H9 (cell line): ENCODE results near the gene LGMN. TPM values are rescaled to one million over a fixed set of nuclear protein-coding genes. Genes with fewer than 3 reads are reported as not detected.

Experiments
- DNase-seq: peaks from one replicate; pipeline ENCODE4 v3.0.0-alpha.2; 2017
- H2AFZ ChIP-seq: one replicate; pipeline ENCODE4 v1.6.1; 2013; ENCODE audit warnings: mild to moderate bottlenecking, low read length, control low read depth, moderate library complexity
- H2AK5ac ChIP-seq: 2 replicates; pipeline ENCODE4 v1.6.1; 2013; ENCODE audit warnings: low read length, control low read depth, mixed read lengths; ENCODE audit not compliant: insufficient read length
- H2BK120ac ChIP-seq: one replicate; pipeline ENCODE4 v1.6.1; 2013; ENCODE audit warnings: low read depth, mild to moderate bottlenecking, low read length, control low read depth, inconsistent platforms; ENCODE audit not compliant: poor library complexity, severe bottlenecking
- H2BK12ac ChIP-seq: 2 replicates; pipeline ENCODE4 v1.6.1; 2013; ENCODE audit warnings: low read length, control low read depth, mixed read lengths, low read depth; ENCODE audit not compliant: insufficient read length
- H2BK15ac ChIP-seq: 2 replicates; pipeline ENCODE4 v1.6.1; 2013; ENCODE audit warnings: low read depth, low read length, control low read depth
- H2BK20ac ChIP-seq: one replicate; pipeline ENCODE4 v1.6.1; 2013; ENCODE audit warnings: low read depth, mild to moderate bottlenecking, low read length, control low read depth, inconsistent platforms; ENCODE audit not compliant: poor library complexity, severe bottlenecking
- H2BK5ac ChIP-seq: 2 replicates; pipeline ENCODE4 v1.6.1; 2013; ENCODE audit warnings: low read length, control low read depth, mixed read lengths; ENCODE audit not compliant: insufficient read length
- H3K14ac ChIP-seq: 2 replicates; pipeline ENCODE4 v1.6.1; 2013; ENCODE audit warnings: low read length, control low read depth; ENCODE audit not compliant: insufficient read depth
- H3K18ac ChIP-seq: 2 replicates; pipeline ENCODE4 v1.6.1; 2013; ENCODE audit warnings: low read depth, mild to moderate bottlenecking, mixed read lengths, low read length, control low read depth; ENCODE audit not compliant: insufficient read length
- H3K23ac ChIP-seq: 2 replicates; pipeline ENCODE4 v1.6.1; 2013; ENCODE audit warnings: low read length, control low read depth, mixed read lengths, low read depth; ENCODE audit not compliant: insufficient read length
- H3K23me2 ChIP-seq: 2 replicates; pipeline ENCODE4 v1.6.1; 2013; ENCODE audit warnings: low read depth, mild to moderate bottlenecking, mixed read lengths, low read length, control low read depth; ENCODE audit not compliant: insufficient read length, poor library complexity, severe bottlenecking
- H3K27ac ChIP-seq: 2 replicates; pipeline ENCODE4 v1.5.1; 2013; ENCODE audit warnings: low read length, control low read depth, mixed read lengths, low read depth; ENCODE audit not compliant: insufficient read length
- H3K27me3 ChIP-seq: 2 replicates; pipeline ENCODE4 v1.6.1; 2013; ENCODE audit warnings: low read length, control low read depth, inconsistent platforms; ENCODE audit not compliant: insufficient read depth
- H3K4ac ChIP-seq: 2 replicates; pipeline ENCODE4 v1.6.1; 2013; ENCODE audit warnings: low read depth, mild to moderate bottlenecking, control low read depth, inconsistent platforms, low read length, moderate library complexity
- H3K4me1 ChIP-seq: 2 replicates; pipeline ENCODE4 v1.6.1; 2013; ENCODE audit warnings: low read length, control low read depth, inconsistent platforms; ENCODE audit not compliant: insufficient read depth
- H3K4me2 ChIP-seq: 2 replicates; pipeline ENCODE4 v1.6.1; 2013; ENCODE audit warnings: low read length, control low read depth, mixed read lengths; ENCODE audit not compliant: insufficient read length, insufficient read depth
- H3K56ac ChIP-seq: 2 replicates; pipeline ENCODE4 v1.6.1; 2013; ENCODE audit warnings: low read depth, mild to moderate bottlenecking, mixed read lengths, low read length, control low read depth; ENCODE audit not compliant: insufficient read length
- H3K79me1 ChIP-seq: 2 replicates; pipeline ENCODE4 v1.6.1; 2013; ENCODE audit warnings: low read depth, mild to moderate bottlenecking, moderate library complexity, low read length, control low read depth, inconsistent platforms; ENCODE audit not compliant: insufficient read depth, poor library complexity, severe bottlenecking
- H3K79me2 ChIP-seq: 2 replicates; pipeline ENCODE4 v1.6.1; 2013; ENCODE audit warnings: low read length, control low read depth, inconsistent platforms; ENCODE audit not compliant: insufficient read depth
- H3K9ac ChIP-seq: 2 replicates; pipeline ENCODE4 v1.6.1; 2013; ENCODE audit warnings: low read length, control low read depth, mixed read lengths; ENCODE audit not compliant: insufficient read length; ENCODE audit errors: extremely low read depth
- H3K9me3 ChIP-seq: one replicate; pipeline ENCODE4 v1.6.1; 2013; ENCODE audit warnings: low read depth, low read length, inconsistent platforms; ENCODE audit not compliant: control insufficient read depth
- H3T11ph ChIP-seq: one replicate; pipeline ENCODE4 v1.6.1; 2013; ENCODE audit warnings: mild to moderate bottlenecking, low read length, control low read depth, inconsistent platforms
- H4K20me1 ChIP-seq: one replicate; pipeline ENCODE4 v1.6.1; 2013; ENCODE audit not compliant: control insufficient read depth, insufficient read length, insufficient read depth
- H4K5ac ChIP-seq: 2 replicates; pipeline ENCODE4 v1.6.1; 2013; ENCODE audit warnings: low read depth, mild to moderate bottlenecking, mixed read lengths, low read length, control low read depth; ENCODE audit not compliant: insufficient read length
- H4K8ac ChIP-seq: replicated peaks from 2 replicates; pipeline ENCODE4 v1.6.1; 2013; ENCODE audit warnings: low read length, control low read depth, mixed read lengths, low read depth; ENCODE audit not compliant: insufficient read length
- H4K91ac ChIP-seq: 2 replicates; pipeline ENCODE4 v1.6.1; 2013; ENCODE audit warnings: low read depth, mild to moderate bottlenecking, moderate library complexity, mixed read lengths, low read length, control low read depth; ENCODE audit not compliant: insufficient read length
- H3K27ac Mint-ChIP-seq, 3 experiments: 2 replicates in 2 of 3; 3 replicates in 1 of 3; pipeline ENCODE4 v1.8.0; 2020 to 2021; ENCODE audit warnings: mixed read lengths in 3 of 3, mild to moderate bottlenecking in 1 of 3, moderate library complexity in 1 of 3
- H3K27me3 Mint-ChIP-seq: 2 replicates; pipeline ENCODE4 v1.8.0; 2021; ENCODE audit warnings: low read depth, mild to moderate bottlenecking, moderate library complexity, mixed read lengths
- H3K36me3 Mint-ChIP-seq, 3 experiments: 2 replicates in 2 of 3; 3 replicates in 1 of 3; pipeline ENCODE4 v1.8.0; 2020 to 2021; ENCODE audit warnings: low read depth in 3 of 3, mixed read lengths in 3 of 3; ENCODE audit not compliant: insufficient read depth in 1 of 3
- H3K4me1 Mint-ChIP-seq, 2 experiments: 2 replicates each; pipeline ENCODE4 v1.8.0; 2020; ENCODE audit warnings: mixed read lengths in 2 of 2
- H3K4me3 Mint-ChIP-seq, 2 experiments: 2 replicates in 1 of 2; 3 replicates in 1 of 2; pipeline ENCODE4 v1.8.0; 2020 to 2021; ENCODE audit warnings: mild to moderate bottlenecking in 2 of 2, mixed read lengths in 2 of 2, moderate library complexity in 1 of 2
- H3K9me3 Mint-ChIP-seq, 2 experiments: 2 replicates in 1 of 2; 3 replicates in 1 of 2; pipeline ENCODE4 v1.8.0; 2020; ENCODE audit warnings: mild to moderate bottlenecking in 2 of 2, mixed read lengths in 2 of 2, moderate library complexity in 1 of 2
- WGBS: extraction: QIAGEN DNeasy Blood & Tissue Kit; methylation state at CpG from one replicate; pipeline ENCODE4 v1.1.7; 2013; ENCODE audit warnings: missing lambda C conversion rate, low lambda C conversion rate, mixed read lengths; ENCODE audit not compliant: insufficient read length; ENCODE audit errors: extremely low coverage; 5-methylcytosine and 5-hydroxymethylcytosine counted together
- total RNA-seq: library from RNA; stranded (reverse); gene quantifications from 2 replicates; pipeline ENCODE4 v1.2.1, GENCODE V29; 2021
- TF ChIP-seq, protein P1 (sequence below): fragments of 200-600 bp; sonication (generic); conservative IDR thresholded peaks from 3 replicates; pipeline ENCODE4 v1.8.0; 2021; ENCODE audit warnings: antibody characterized with exemption, mild to moderate bottlenecking

LGMN gene
- total RNA-seq, 1 experiment from 2014 or later = 55.3 TPM

- no peak overlapping the region for H3K56ac ChIP-seq
- DNase-seq = no peak
- no peak overlapping the region for H3K27ac ChIP-seq
- no peak overlapping the region for H2BK5ac ChIP-seq
- H2BK120ac ChIP-seq = no peak overlapping the region
- no peak overlapping the region for H4K5ac ChIP-seq
- H3K9me3 ChIP-seq = no peaks in the 10 kb centered on the region
- peaks cover 9% of the 10 kb centered on the region for H3K23me2 ChIP-seq
- Mint-ChIP-seq H3K9me3 (no peaks in the 10 kb centered on the region), H3K36me3 (no peaks in the 10 kb centered on the region), H3K27me3 (peaks cover 13% of the 10 kb centered on the region), H3K4me1 (peaks cover 2 to 3% of the 10 kb centered on the region in 2 experiments; a peak in 2 of 4 replicates), H3K4me3 (no peak overlapping the region), H3K27ac (no peak overlapping the region)
- no peaks in the 10 kb centered on the region for H4K20me1 ChIP-seq
- peaks cover 8% of the 10 kb centered on the region; the same call in 1 of the 2 replicates for H3K27me3 ChIP-seq
- no peak overlapping the region for H2BK12ac ChIP-seq
- no peak overlapping the region for H3K14ac ChIP-seq
- WGBS = no CpG with 5 or more reads among the region's 8 CpGs
- no peak overlapping the region for H2BK15ac ChIP-seq
- H3T11ph ChIP-seq = no peak overlapping the region
- no peak overlapping the region for H3K4me2 ChIP-seq
- no peak overlapping the region for H3K9ac ChIP-seq
- TF ChIP-seq, protein P1, sequence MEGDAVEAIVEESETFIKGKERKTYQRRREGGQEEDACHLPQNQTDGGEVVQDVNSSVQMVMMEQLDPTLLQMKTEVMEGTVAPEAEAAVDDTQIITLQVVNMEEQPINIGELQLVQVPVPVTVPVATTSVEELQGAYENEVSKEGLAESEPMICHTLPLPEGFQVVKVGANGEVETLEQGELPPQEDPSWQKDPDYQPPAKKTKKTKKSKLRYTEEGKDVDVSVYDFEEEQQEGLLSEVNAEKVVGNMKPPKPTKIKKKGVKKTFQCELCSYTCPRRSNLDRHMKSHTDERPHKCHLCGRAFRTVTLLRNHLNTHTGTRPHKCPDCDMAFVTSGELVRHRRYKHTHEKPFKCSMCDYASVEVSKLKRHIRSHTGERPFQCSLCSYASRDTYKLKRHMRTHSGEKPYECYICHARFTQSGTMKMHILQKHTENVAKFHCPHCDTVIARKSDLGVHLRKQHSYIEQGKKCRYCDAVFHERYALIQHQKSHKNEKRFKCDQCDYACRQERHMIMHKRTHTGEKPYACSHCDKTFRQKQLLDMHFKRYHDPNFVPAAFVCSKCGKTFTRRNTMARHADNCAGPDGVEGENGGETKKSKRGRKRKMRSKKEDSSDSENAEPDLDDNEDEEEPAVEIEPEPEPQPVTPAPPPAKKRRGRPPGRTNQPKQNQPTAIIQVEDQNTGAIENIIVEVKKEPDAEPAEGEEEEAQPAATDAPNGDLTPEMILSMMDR = no peak
- H2AK5ac ChIP-seq = no peak overlapping the region
- H3K23ac ChIP-seq = no peak overlapping the region
- H3K18ac ChIP-seq = no peak overlapping the region
- no peaks in the 10 kb centered on the region for H3K79me1 ChIP-seq
- H2BK20ac ChIP-seq = no peak overlapping the region
- H3K4ac ChIP-seq = no peak overlapping the region
- H4K91ac ChIP-seq = no peak overlapping the region
- no peaks in the 10 kb centered on the region for H3K79me2 ChIP-seq
- H3K4me1 ChIP-seq = no peaks in the 10 kb centered on the region
- H4K8ac ChIP-seq = no peak overlapping the region
- no peak overlapping the region for H2AFZ ChIP-seq
Observed at GRCh38 chr14:92683041-92683440, 65.4 kb downstream of the LGMN start.
